ENCODE data around the gene KRTAP4-12.
"Not testable (repeated sequence)": the region's sequence is repeated elsewhere in the genome, so short reads cannot be mapped to it uniquely, and the experiment has no call there.

KRTAP4-12 gene

DNA sequence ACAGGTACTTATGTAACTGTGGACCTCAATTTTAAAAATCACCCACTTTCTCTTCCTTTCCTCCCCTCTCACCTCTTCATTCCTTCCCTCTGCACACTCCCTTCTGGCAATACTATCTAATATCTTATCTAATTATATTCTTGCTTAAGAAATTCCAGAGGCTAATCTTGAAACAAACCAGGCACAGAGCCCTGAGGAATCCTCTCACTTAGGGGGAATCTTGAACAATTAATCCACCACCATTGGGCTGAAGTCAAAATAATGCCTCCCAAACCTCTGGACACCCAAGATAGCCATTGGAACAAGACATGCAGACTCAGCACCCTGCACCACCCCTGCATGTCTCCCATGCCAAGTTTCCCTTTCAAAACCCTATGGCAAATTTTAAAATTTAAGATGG lies 17.4 kb upstream of the KRTAP4-12 start:
- no peak for DNase-seq (ENCODE audit: extremely low read depth, low read depth)
- TF ChIP-seq, protein P1, sequence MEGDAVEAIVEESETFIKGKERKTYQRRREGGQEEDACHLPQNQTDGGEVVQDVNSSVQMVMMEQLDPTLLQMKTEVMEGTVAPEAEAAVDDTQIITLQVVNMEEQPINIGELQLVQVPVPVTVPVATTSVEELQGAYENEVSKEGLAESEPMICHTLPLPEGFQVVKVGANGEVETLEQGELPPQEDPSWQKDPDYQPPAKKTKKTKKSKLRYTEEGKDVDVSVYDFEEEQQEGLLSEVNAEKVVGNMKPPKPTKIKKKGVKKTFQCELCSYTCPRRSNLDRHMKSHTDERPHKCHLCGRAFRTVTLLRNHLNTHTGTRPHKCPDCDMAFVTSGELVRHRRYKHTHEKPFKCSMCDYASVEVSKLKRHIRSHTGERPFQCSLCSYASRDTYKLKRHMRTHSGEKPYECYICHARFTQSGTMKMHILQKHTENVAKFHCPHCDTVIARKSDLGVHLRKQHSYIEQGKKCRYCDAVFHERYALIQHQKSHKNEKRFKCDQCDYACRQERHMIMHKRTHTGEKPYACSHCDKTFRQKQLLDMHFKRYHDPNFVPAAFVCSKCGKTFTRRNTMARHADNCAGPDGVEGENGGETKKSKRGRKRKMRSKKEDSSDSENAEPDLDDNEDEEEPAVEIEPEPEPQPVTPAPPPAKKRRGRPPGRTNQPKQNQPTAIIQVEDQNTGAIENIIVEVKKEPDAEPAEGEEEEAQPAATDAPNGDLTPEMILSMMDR (IDR thresholded peaks at IDR 0.05; ENCODE audit: low read depth, low read length, missing control alignments) = no peak
- no peak overlapping the region for H3K4me3 ChIP-seq (replicated peaks; ENCODE audit: low read depth, low read length)

GRCh38 chr17:41140360-41141131 lies 16.6 kb upstream of the KRTAP4-12 start, which contains the start of gene KRTAP4-6:
Gene KRTAP4-6, minus strand, starts transcription at chr17:41140544. Its CDS starts 57 bp downstream, at chr17:41140487.
- DNase-seq (ENCODE audit: extremely low read depth, low read depth) = peak; percentile 35
- no peak within 1 kb of the TSS for H3K4me3 ChIP-seq (replicated peaks; ENCODE audit: low read depth, low read length)
- TF ChIP-seq, protein P1 (IDR thresholded peaks at IDR 0.05; ENCODE audit: low read depth, low read length, missing control alignments) = no peak

- DNase-seq (ENCODE audit: extremely low read depth, low read depth); H3K4me3 ChIP-seq (replicated peaks; ENCODE audit: low read depth, low read length): not testable (repeated sequence)
Observed at GRCh38 chr17:41139865-41140264, 15.9 kb upstream of the KRTAP4-12 start.

DNA sequence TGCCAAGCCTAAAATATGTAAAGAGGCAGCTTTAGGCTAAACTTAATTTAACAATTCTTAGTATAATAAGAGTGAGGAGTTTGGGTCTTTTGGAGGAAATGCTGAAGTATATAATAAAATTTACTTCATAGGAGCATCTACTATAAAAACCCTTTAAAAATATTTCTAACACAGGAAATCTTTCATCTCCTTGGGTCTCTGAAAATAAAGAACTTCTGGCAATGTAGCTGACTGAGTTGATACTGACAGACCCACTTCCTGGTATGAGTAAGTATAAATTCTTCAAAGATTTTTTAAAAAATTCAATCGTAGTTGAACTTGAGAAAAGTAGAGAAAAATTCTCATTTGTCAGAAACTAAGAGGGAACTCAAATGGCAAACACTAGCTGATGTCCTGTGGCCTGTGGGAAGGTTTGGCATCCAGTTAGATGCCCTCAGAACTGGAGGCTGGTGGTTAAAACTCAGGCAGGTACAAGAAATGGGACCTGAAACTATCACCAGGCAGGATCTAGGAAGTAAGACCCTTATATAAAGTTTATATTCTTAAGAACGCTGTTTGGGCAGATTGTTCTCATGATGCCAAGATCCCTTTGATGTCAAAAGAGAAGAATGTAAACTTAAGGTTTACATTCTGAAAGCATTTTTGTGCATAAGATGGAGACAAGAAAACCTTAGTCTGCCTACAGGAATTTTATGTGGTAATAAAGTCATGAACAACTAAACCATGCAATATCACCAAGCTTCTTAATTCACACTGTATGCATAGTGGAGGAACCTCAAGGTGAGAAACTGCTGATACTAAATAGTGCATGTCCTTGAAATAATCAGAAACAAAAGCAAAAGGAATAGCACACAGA lies 10.1 kb upstream of the KRTAP4-12 start:
- no peak for DNase-seq (ENCODE audit: extremely low read depth, low read depth)
- H3K4me3 ChIP-seq (replicated peaks; ENCODE audit: low read depth, low read length) = no peak overlapping the region

DNA sequence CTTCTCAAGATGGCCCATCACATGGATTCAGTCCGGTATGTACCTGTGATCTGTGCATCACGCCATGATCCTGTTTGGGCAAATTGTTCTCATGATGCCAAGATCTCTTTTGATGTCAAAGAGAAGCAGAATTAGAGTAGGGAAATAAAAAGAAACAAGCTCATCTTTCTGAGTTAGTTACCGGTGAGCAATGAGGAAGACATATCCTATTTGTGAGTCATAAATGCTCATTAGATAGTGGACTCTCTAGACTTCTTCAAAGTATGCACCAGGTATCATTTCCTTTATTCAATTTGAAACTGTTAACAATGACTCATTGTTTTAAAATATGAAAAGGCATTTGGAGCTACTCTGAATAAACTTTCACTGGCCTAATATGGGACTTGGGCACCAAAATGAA lies 8.0 kb upstream of the KRTAP4-12 start:
- no peak for DNase-seq (ENCODE audit: extremely low read depth, low read depth)
- no peak overlapping the region for H3K4me3 ChIP-seq (replicated peaks; ENCODE audit: low read depth, low read length)
- TF ChIP-seq, protein P1 (IDR thresholded peaks at IDR 0.05; ENCODE audit: low read depth, low read length, missing control alignments) = no peak

More for the DNA sequence above, 10.1 kb upstream of the KRTAP4-12 start:
- TF ChIP-seq, protein P1 (IDR thresholded peaks at IDR 0.05; ENCODE audit: low read depth, low read length, missing control alignments) = no peak

GRCh38 chr17:41127371-41127770 lies 3.4 kb upstream of the KRTAP4-12 start:
- TF ChIP-seq, protein P1 (IDR thresholded peaks at IDR 0.05; ENCODE audit: low read depth, low read length, missing control alignments) = no peak
- H3K4me3 ChIP-seq (replicated peaks; ENCODE audit: low read depth, low read length) = no peak overlapping the region
- DNase-seq (ENCODE audit: extremely low read depth, low read depth) = no peak

DNA sequence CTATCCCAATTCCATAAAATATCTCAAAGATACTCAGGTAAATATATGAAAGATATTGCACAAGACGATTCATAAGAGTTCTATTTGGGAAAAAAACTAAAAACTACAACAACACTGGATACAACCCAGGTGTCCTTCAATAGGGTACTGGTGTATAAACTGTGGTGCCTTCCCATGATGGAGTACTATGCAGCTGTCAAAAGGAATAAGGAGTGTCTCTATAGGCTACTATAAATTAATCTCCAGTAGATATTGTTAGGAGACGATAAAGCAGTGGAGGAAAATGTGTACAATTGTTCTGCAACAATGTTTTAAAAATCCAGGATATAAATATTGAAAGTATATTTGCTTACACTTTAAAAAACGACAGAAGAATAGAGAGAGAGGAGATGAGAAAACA lies 2.4 kb upstream of the KRTAP4-12 start:
- no peak overlapping the region for H3K4me3 ChIP-seq (replicated peaks; ENCODE audit: low read depth, low read length)
- DNase-seq (ENCODE audit: extremely low read depth, low read depth) = no peak
- TF ChIP-seq, protein P1 (IDR thresholded peaks at IDR 0.05; ENCODE audit: low read depth, low read length, missing control alignments) = no peak

All from HFF-Myc (cell line).